Ramos (cell line): ENCODE measurements around the gene SLC30A10.
"Not testable (repeated sequence)": the region's sequence is repeated elsewhere in the genome, so short reads cannot be mapped to it uniquely, and the experiment has no call there.

Source experiments
- in situ Hi-C: fragments of 300-500 bp; cut with MboI; formaldehyde crosslinking; loops from one replicate; pipeline ENCODE4 v1.14.3; 2022; ENCODE audit warnings: low sequenced_read_pairs; ENCODE audit not compliant: unreplicated experiment

SLC30A10 gene

DNA sequence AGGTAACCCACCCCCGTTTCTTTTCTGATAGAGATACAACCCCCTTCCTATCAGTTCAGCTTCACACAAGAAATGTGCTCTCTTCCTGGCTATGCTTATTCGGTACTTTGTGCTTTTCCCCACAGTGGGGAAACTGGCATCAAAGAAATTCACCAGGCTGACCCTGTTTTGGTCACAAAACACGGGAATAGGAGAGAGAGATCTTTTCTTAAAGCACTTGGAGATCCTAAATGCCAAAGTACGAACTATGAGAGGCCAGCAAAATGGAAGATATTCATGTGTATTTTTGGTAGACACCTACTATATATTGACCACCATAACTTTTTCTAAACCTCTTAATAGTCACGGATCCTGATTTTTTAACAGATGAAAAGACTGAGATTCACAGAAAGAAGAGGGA lies 30.0 kb downstream of the SLC30A10 start:
- in situ Hi-C loops: no loop called here

GRCh38 chr1:219897914-219898313 lies 30.4 kb downstream of the SLC30A10 start:
- in situ Hi-C loops: no loop called here

GRCh38 chr1:219892271-219892670 lies 36.1 kb downstream of the SLC30A10 start:
- in situ Hi-C loops: not testable (repeated sequence)

- in situ Hi-C loops: not testable (repeated sequence)
These were observed 36.5 kb downstream of the SLC30A10 start for GRCh38 chr1:219891846-219892245.

- in situ Hi-C loops: not testable (repeated sequence)
These were observed 39.7 kb downstream of the SLC30A10 start for GRCh38 chr1:219888667-219889066.

- in situ Hi-C loops: no loop called here
These were observed 42.7 kb downstream of the SLC30A10 start for GRCh38 chr1:219885680-219886079.

DNA sequence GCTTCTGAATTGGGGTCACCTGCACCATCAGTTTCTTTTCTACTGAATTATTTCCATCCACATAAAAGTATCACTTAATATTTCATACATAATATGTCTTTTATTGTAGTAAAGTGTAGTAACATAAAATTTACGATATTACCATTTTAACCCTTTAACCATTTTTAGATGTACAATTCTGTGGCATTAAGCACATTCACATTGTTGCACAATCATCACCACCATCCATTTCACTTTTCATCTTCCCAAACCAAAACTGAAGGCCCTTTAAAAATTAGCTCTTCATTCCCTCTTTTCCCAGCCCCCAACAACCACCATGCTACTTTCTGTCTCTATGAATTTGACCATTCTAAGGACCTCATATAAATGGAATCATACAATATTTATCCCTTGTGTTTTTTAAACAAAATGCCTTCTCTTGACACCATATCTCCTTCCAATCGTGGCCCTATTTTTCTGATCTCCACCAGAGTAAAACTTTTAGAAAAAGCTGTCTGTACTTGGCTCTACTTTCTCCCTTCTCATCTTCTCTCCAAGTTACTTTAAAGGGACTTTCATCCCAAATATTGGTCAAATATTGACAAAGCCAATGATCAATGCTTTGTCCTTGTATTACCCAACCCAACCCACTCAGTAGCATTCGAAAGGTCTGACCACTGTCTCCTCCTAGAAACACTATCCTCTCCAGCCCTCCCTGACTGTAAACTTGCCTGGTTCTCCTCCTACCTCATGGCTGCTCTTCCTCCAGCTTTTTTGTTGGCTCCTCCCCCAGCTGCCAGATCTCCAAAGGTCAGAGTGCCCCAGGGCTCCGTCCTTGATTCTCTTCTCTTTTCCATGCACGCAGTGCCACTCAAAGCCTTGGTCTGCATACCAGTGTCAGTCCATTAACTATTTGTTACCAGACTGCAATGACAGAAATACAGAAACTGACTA lies 44.7 kb downstream of the SLC30A10 start:
- in situ Hi-C loops: no loop called here

DNA sequence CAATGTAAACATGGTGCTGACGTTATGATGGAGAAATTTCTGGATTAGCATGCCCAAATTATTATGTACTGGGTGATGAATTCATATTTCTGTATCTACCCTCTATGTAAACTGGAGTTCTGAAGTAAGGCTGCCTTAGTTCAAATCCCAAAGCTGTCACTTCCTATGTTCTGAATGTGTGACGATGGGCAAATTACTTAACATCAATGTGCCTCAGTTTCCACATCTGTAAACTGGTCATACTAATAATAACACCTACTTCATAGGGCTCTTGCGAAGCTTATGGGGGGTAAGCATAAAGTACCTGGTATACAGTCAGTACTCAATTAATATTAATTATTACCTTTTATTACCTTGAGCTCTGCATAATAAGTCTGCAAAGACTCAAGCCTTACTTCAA lies 45.6 kb downstream of the SLC30A10 start:
- in situ Hi-C loops: no loop called here

- in situ Hi-C loops: no loop called here
These were observed 46.3 kb downstream of the SLC30A10 start for GRCh38 chr1:219882096-219882495.

DNA sequence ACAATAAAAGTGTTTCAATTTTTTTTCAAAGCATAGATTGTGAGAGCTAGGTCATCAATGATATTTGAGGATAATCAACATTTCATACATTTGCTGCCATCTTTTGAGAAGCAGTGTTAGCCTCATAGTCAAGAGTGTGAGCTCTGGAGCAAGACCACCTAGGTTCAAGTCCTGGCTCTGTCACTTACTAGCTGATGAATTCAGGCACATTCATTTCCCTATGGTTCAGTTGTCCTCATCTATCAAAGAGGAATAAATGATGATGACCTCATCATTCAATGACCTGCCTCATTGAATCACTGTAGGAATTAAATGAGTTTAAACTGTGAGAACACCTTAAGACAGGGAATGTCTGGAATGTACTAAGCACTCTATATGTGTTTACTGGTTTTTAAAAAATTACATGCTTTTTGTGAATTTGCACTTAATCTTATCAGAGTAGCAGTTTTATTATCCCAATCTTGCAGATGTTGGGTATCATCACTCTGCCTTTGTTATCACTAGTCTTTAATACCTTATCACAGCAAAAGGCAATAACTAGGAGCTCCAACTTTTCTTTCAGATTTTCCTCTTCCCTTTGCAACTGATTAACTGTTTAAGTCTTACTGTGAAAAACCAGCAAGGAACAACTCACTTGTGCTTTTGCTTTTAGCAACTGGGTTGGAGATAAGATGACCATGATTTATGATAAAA lies 47.4 kb downstream of the SLC30A10 start:
- in situ Hi-C loops: no loop called here

- in situ Hi-C loops: no loop called here
These were observed 51.6 kb downstream of the SLC30A10 start for GRCh38 chr1:219876798-219877209.

GRCh38 chr1:219875860-219876259 lies 52.5 kb downstream of the SLC30A10 start:
- in situ Hi-C loops: no loop called here

DNA sequence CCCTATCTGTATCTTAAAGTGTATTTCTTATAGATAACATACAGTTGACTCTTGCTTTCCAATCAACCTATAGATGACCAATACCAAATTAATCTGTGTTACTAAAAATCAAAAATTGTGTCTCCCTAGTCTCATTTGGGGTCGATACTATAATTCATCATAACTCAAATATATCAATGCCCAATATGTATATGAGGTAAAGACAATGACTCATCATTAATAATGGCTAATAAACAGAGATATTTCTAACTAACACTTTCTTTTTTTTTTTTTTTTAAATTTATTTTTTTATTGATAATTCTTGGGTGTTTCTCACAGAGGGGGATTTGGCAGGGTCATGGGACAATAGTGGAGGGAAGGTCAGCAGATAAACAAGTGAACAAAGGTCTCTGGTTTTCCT lies 55.8 kb downstream of the SLC30A10 start:
- in situ Hi-C loops: not testable (repeated sequence)

DNA sequence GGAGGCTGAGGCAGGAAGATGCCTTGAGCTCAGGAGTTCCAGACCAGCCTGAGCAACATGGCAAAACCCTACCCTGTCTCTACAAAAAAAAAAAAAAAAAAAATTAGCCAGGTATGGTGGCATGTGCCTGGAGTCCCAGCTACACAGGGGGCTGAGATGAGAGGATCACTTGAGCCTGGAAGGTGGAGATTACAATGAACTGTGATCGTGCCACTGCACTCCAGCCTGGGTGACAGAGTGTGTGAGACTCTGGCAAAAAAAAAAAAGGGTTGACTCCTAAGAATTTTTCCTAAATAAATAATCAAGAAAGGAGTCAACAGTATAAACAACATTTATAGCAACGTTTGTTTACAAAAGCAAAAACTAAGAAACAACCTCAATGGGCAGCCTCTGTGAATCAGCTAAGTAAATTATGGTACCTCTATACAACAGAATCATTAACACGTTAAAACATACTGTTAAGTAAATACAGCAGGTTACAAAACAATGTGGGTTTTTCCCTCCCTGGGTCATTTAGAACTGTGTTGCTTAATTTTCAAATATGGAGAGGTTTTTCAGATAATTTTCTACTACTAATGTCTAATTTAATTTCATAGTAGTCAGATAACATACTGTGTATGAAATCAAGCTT lies 56.8 kb downstream of the SLC30A10 start:
- in situ Hi-C loops: no loop called here

GRCh38 chr1:219868615-219869014 lies 59.7 kb downstream of the SLC30A10 start:
- in situ Hi-C loops: not testable (repeated sequence)
